Measurements from ENCODE around the gene RCN2.

GRCh38 chr15:76930831-76931396 lies 635 bp upstream of the RCN2 start:
- TF ChIP-seq EZH2 (IDR thresholded peaks at IDR 0.05; ENCODE audit: borderline replicate concordance, low read length) (no peak), CTCF (conservative IDR thresholded peaks at IDR 0.05 in 1 of 2, IDR thresholded peaks at IDR 0.05 in 1 of 2; ENCODE audit: extremely low read depth in 1 of 2, insufficient read depth in 1 of 2, low read depth in 1 of 2, low read length in 2 of 2) (no peak)
